ENCODE measurements around the gene LSR.
A peak's percentile ranks its signal among the peaks of the same experiment; 100 is the strongest.

Gene LSR

DNA sequence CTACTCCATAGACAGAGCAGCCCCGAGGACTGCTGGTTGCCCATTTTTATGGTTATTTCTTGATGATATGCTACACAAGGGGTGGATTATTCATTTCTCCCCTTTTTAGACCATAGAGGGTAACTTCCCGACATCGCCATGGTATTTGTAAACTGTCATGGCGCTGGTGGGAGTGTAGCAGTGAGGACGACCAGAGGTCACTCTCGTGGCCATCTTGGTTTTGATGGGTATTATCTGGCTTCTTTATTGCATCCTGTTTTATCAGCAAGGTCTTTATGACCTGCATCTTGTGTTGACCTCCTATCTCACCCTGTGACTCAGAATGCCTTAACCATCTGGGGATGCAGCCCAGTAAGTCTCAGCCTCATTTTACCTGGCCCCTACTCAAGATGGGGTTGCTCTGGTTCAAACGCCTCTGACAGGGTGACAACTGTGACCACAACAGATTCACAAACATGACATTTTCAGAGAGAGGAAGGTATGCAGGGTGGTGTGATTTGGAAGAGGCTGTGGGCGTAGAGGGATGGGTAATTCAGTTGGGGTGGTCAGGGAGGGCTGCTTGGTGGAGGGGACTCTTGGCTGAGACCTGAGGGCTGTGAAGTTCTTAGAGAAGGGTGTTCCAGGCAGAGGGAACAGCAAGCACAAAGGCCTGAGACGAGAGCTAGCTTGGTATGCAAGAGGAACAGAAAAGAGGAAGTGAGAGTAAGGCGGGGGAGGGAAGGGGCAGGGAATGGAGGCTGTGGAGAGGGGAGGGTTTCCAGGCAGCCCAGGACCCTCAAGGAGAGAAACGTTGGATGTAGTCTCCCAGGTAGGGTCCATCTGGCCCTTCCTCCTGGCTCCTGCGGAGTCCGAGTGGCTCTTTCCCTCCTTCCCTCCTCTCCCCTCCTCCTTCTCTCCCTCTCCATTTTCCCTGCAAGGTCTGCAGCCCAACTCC lies 43.7 kb upstream of the LSR start:
- H3K27me3 ChIP-seq (ENCODE audit: insufficient read depth, poor library complexity, severe bottlenecking) = peaks cover 3% of the 10 kb centered on the region
- TF ChIP-seq POLR2AphosphoS5 (IDR thresholded peaks at IDR 0.05; ENCODE audit: low read depth) (no peak), GABPA (IDR thresholded peaks at IDR 0.05; ENCODE audit: low read depth) (no peak), SPI1 (IDR thresholded peaks at IDR 0.05; ENCODE audit: borderline replicate concordance, low read depth) (peak; percentile 100)
- TF ChIP-seq, protein P1, sequence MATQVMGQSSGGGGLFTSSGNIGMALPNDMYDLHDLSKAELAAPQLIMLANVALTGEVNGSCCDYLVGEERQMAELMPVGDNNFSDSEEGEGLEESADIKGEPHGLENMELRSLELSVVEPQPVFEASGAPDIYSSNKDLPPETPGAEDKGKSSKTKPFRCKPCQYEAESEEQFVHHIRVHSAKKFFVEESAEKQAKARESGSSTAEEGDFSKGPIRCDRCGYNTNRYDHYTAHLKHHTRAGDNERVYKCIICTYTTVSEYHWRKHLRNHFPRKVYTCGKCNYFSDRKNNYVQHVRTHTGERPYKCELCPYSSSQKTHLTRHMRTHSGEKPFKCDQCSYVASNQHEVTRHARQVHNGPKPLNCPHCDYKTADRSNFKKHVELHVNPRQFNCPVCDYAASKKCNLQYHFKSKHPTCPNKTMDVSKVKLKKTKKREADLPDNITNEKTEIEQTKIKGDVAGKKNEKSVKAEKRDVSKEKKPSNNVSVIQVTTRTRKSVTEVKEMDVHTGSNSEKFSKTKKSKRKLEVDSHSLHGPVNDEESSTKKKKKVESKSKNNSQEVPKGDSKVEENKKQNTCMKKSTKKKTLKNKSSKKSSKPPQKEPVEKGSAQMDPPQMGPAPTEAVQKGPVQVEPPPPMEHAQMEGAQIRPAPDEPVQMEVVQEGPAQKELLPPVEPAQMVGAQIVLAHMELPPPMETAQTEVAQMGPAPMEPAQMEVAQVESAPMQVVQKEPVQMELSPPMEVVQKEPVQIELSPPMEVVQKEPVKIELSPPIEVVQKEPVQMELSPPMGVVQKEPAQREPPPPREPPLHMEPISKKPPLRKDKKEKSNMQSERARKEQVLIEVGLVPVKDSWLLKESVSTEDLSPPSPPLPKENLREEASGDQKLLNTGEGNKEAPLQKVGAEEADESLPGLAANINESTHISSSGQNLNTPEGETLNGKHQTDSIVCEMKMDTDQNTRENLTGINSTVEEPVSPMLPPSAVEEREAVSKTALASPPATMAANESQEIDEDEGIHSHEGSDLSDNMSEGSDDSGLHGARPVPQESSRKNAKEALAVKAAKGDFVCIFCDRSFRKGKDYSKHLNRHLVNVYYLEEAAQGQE (IDR thresholded peaks at IDR 0.05; ENCODE audit: insufficient replicate concordance, low read depth) = no peak
- TF ChIP-seq, protein P2, sequence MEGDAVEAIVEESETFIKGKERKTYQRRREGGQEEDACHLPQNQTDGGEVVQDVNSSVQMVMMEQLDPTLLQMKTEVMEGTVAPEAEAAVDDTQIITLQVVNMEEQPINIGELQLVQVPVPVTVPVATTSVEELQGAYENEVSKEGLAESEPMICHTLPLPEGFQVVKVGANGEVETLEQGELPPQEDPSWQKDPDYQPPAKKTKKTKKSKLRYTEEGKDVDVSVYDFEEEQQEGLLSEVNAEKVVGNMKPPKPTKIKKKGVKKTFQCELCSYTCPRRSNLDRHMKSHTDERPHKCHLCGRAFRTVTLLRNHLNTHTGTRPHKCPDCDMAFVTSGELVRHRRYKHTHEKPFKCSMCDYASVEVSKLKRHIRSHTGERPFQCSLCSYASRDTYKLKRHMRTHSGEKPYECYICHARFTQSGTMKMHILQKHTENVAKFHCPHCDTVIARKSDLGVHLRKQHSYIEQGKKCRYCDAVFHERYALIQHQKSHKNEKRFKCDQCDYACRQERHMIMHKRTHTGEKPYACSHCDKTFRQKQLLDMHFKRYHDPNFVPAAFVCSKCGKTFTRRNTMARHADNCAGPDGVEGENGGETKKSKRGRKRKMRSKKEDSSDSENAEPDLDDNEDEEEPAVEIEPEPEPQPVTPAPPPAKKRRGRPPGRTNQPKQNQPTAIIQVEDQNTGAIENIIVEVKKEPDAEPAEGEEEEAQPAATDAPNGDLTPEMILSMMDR (IDR thresholded peaks at IDR 0.05; ENCODE audit: insufficient read depth, low read length) = no peak
- H3K4me3 ChIP-seq (replicated peaks; ENCODE audit: insufficient read depth, low read length) = no peak overlapping the region
- peak in 1 of 2 experiments; percentile 75 for DNase-seq (ENCODE audit: low read depth in 1 of 2, low spot score in 1 of 2)
- H3K27ac ChIP-seq (replicated peaks) = peak overlapping the region; percentile 48; the same call in 1 of the 2 replicates

DNA sequence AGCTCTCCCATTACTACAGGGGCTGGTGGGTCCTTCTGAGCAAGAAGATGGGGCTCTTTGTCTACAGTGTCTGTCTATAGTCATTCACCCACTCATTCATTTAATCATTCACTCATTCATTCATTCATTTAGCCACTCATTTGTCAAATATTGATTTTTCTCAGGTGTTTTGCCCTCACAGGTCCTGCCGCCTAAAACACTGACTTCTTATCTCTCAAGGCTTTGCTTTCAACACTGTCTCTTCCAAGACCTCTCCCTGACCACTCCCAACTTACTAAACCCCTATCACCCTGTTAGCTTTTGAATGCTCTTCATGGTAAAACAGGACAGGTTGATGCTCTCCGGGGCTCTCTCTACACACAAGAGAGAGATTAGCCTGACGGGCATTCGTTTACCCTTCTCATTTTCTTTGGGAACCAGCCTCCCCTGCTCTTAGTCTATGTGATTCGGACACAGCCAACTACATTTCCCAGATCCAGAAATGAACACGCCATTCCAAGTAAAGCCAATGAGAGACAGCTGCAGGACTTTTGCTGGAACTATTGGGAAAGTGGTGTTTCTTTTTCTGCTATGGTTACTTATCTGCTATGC lies 43.0 kb upstream of the LSR start:
- DNase-seq (ENCODE audit: low read depth in 1 of 2, low spot score in 1 of 2) = no peak
- no peak overlapping the region for H3K4me3 ChIP-seq (replicated peaks; ENCODE audit: insufficient read depth, low read length)
- TF ChIP-seq POLR2AphosphoS5 (IDR thresholded peaks at IDR 0.05; ENCODE audit: low read depth) = no peak
- TF ChIP-seq, protein P1 (IDR thresholded peaks at IDR 0.05; ENCODE audit: insufficient replicate concordance, low read depth) = no peak
- TF ChIP-seq SPI1 (IDR thresholded peaks at IDR 0.05; ENCODE audit: borderline replicate concordance, low read depth) = no peak
- TF ChIP-seq GABPA (IDR thresholded peaks at IDR 0.05; ENCODE audit: low read depth) = no peak
- TF ChIP-seq, protein P2 (IDR thresholded peaks at IDR 0.05; ENCODE audit: insufficient read depth, low read length) = no peak
- H3K27me3 ChIP-seq (ENCODE audit: insufficient read depth, poor library complexity, severe bottlenecking) = peaks cover 3% of the 10 kb centered on the region
- H3K27ac ChIP-seq (replicated peaks) = no peak overlapping the region

DNA sequence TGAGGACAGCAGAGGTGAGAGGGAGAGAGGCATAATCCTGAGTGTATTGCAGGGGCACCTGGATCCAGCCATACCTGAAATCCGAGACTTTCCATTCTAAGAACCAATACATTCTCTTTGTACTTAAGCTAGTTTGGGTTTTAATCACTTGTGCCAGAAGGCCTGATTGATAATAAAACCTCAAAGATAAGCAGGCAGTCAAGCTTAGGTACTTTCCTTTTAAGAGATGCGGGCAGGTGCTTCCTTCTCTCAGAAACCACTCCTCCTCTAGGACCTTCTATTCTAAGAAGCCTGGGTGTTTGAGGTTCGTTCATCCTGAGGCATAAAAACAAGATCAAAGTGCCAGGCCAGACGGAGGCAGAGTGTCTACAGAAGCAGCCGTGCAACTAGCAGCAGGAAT lies 42.4 kb upstream of the LSR start:
- TF ChIP-seq SPI1 (IDR thresholded peaks at IDR 0.05; ENCODE audit: borderline replicate concordance, low read depth) (no peak), GABPA (IDR thresholded peaks at IDR 0.05; ENCODE audit: low read depth) (no peak), POLR2AphosphoS5 (IDR thresholded peaks at IDR 0.05; ENCODE audit: low read depth) (no peak)
- TF ChIP-seq, protein P1 (IDR thresholded peaks at IDR 0.05; ENCODE audit: insufficient replicate concordance, low read depth) = no peak
- TF ChIP-seq, protein P2 (IDR thresholded peaks at IDR 0.05; ENCODE audit: insufficient read depth, low read length) = no peak
- no peak overlapping the region for H3K4me3 ChIP-seq (replicated peaks; ENCODE audit: insufficient read depth, low read length)
- no peak overlapping the region for H3K27ac ChIP-seq (replicated peaks)

More for the DNA sequence above, 42.4 kb upstream of the LSR start:
- DNase-seq (ENCODE audit: low read depth in 1 of 2, low spot score in 1 of 2) = no peak
- no peaks in the 10 kb centered on the region for H3K27me3 ChIP-seq (ENCODE audit: insufficient read depth, poor library complexity, severe bottlenecking)

Measured in HL-60 (cell line).